22Rv1 (cell line): ENCODE data around the gene SV2A.

Experiments
- H3K27ac ChIP-seq: fragments of 450-650 bp; 2 replicates; pipeline ENCODE4 v1.5.1; 2017
- ZFX ChIP-seq: fragments of 450-650 bp; IDR thresholded peaks from 2 replicates; pipeline ENCODE4 v1.6.1; 2017; ENCODE audit warnings: antibody characterized with exemption, borderline replicate concordance
- TF ChIP-seq, protein P1 (sequence below): fragments of 450-650 bp; IDR thresholded peaks from 2 replicates; pipeline ENCODE4 v1.5.1; 2017; ENCODE audit warnings: mild to moderate bottlenecking

SV2A gene

GRCh38 chr1:149925345-149925744 is 7.7 kb upstream of the SV2A start:
- TF ChIP-seq ZFX, result no peak
- TF ChIP-seq, protein P1, sequence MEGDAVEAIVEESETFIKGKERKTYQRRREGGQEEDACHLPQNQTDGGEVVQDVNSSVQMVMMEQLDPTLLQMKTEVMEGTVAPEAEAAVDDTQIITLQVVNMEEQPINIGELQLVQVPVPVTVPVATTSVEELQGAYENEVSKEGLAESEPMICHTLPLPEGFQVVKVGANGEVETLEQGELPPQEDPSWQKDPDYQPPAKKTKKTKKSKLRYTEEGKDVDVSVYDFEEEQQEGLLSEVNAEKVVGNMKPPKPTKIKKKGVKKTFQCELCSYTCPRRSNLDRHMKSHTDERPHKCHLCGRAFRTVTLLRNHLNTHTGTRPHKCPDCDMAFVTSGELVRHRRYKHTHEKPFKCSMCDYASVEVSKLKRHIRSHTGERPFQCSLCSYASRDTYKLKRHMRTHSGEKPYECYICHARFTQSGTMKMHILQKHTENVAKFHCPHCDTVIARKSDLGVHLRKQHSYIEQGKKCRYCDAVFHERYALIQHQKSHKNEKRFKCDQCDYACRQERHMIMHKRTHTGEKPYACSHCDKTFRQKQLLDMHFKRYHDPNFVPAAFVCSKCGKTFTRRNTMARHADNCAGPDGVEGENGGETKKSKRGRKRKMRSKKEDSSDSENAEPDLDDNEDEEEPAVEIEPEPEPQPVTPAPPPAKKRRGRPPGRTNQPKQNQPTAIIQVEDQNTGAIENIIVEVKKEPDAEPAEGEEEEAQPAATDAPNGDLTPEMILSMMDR, result no peak
- no peak overlapping the region for H3K27ac ChIP-seq

DNA sequence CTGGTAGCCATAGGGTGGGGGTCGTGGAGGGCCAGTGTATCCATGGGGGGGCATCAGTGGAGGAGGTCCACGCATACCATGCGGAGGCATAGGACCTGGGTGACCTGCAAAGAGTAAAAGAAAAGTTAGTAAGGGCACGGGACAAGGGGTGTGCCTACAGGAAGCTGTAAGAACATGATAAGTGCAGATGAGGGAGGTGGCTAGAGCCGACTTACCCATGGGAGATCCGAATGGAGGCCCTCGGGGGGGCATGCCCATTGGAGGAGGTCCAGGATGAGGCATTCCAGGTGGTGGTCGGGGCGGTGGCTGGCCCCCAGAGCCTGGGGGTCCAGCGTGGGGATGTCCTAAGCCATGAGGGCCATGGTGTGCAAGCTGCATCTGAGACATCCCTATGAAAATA is 6.0 kb upstream of the SV2A start:
- TF ChIP-seq ZFX, result no peak
- TF ChIP-seq, protein P1, result no peak
- H3K27ac ChIP-seq, result no peak overlapping the region

- TF ChIP-seq ZFX, result no peak
- TF ChIP-seq, protein P1, result no peak
Measured at GRCh38 chr1:149916898-149917252, 769 bp downstream of the SV2A start.

DNA sequence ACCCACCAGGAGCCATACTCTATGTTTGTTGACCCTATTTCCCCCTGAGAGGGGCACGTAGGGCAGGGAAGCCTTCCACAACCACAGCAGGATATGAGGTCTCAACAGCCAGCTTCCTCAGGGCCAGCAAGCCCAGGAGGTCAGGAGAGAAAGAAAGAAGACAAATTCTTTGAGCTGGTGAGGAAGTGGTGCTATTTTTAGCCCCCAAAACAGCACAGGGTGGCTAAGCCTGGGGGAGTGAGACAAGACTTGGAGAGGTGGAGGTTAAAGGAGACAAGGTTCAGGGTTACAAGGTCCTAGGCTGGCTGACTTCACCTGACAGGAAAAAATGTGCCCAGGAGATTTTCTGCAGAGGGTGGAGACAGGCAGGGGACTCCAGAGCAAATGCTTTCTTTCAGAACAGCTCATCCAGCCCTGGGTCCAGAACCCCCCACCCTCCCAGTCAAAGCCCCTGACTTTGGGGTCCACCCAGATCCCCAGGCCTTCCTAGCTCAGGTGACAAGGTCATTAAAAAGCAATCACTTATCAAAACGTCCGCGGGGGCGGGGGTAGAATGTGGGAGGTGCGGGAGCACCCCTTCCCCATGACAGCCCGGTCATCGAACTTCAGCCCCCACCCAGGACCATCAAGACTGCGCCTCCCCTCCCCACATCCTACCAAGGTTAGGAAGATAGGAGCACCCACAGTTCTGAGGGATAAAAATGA is 1.3 kb downstream of the SV2A start:
- H3K27ac ChIP-seq, result no peak overlapping the region
- TF ChIP-seq, protein P1, result no peak
- TF ChIP-seq ZFX, result no peak

More at GRCh38 chr1:149916898-149917252, 769 bp downstream of the SV2A start:
- H3K27ac ChIP-seq, result no peak overlapping the region

DNA sequence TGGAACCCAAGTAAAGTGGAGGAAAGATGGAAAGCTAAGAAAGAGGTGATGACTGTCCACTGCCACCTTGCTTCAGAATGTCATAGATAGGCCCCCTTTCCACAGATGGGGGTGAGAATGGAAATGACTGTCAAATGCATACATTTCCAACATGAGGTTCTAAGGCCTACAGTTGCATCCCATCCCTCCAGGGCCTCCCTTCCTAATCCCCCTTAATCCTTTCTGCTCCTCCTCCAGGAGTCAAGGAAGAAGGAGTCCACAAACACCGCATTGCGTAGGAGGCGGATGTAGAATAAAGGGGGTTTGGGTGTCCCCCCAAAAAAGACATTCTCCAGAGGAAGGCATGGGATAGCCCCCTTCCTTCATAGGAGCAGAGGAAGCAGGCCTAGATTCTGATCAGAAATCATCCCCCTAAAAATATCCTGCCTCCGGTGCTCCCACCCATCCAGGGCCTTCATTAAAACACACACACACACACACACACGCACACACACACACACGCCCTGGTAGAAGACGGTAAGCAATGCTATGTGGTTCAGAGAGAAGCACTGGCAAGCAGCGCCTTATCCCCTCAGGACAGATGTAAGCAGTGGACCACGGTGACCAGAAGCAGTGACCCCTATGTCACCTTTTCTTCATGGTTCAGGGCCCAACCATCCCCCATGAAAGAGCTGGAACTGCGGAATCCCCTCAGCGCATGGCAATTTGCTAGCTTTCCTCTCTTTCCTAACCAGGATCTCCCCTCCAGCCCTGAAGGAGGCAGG is 2.0 kb downstream of the SV2A start:
- no peak for TF ChIP-seq ZFX
- TF ChIP-seq, protein P1, result no peak
- no peak overlapping the region for H3K27ac ChIP-seq

GRCh38 chr1:149914545-149914944 is 3.1 kb downstream of the SV2A start:
- no peak overlapping the region for H3K27ac ChIP-seq
- TF ChIP-seq, protein P1, result no peak
- TF ChIP-seq ZFX, result no peak

DNA sequence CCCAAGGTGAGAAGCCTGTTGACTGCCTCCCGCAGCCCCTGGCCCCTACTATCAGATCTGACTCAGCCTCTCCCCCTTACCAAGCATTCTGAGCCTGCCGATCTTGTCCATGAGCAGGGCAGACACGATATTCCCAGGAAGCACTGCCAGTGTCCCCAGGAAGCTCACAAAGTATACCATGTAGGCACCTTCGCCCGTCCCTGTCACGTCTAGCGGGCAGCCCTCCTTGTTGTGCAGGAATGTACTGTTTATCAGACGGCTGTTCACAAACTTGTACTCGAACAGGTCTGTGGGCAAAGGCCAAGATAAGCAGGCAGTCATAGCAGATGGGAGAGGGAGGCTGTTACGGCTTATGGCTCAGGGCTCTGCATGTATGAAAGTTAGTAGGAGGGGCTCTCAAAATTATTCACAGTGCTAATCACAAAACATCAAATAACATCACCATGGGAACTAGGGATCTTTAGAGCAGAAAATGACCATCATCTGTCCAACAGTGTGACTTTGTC is 11.0 kb downstream of the SV2A start:
- no peak overlapping the region for H3K27ac ChIP-seq
- TF ChIP-seq, protein P1, result no peak
- TF ChIP-seq ZFX, result no peak
